Measurements from ENCODE around the gene POMC.
A peak's percentile ranks its signal among the peaks of the same experiment; 100 is the strongest.

POMC gene

DNA sequence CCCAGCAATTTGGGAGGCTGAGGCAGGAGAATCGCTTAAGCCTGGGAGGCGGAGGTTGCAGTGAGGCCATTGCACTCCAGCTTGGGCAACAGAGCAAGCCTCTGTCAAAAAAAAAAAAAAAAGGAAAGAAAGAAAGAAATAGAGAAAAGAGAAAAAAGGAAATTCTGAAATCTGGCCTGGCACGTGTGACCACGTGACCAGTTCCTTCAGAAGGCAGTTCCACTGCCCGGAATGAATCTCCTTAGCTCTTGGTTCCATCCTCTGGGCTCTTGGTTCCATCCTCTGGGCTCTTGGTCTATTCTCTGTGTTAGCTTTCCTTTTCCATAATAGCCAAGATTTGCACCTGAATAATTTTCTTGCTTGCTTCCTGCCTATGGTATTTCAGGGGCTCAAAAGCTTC, 5.3 kb upstream of the POMC start:
- no peaks in the 10 kb centered on the region for H3K9me3 ChIP-seq (ENCODE audit: insufficient read depth, low read length)
- no peak overlapping the region for H2AFZ ChIP-seq (ENCODE audit: low read depth, low read length)
- H3K27ac ChIP-seq (ENCODE audit: low read length) = no peak overlapping the region
- H3K9ac ChIP-seq (ENCODE audit: low read length) = no peak overlapping the region
- H3K4me2 ChIP-seq (ENCODE audit: low read length) = no peak overlapping the region
- no peaks in the 10 kb centered on the region for H3K36me3 ChIP-seq (replicated peaks; ENCODE audit: low read depth, low read length)
- H3K79me2 ChIP-seq (ENCODE audit: low read length) = no peaks in the 10 kb centered on the region
- H3K4me1 ChIP-seq (ENCODE audit: low read length) = no peaks in the 10 kb centered on the region
- H3K4me3 ChIP-seq (ENCODE audit: low read length) = no peak overlapping the region
- peaks cover 55% of the 10 kb centered on the region for H3K27me3 ChIP-seq (ENCODE audit: low read depth, low read length)
- TF ChIP-seq EZH2phosphoT487 (IDR thresholded peaks at IDR 0.05; ENCODE audit: low read depth) = no peak
- no peak for TF ChIP-seq CTCF (IDR thresholded peaks at IDR 0.05; ENCODE audit: low read depth, low read length)
- H4K20me1 ChIP-seq (ENCODE audit: insufficient read depth, low read length) = no peaks in the 10 kb centered on the region

DNA sequence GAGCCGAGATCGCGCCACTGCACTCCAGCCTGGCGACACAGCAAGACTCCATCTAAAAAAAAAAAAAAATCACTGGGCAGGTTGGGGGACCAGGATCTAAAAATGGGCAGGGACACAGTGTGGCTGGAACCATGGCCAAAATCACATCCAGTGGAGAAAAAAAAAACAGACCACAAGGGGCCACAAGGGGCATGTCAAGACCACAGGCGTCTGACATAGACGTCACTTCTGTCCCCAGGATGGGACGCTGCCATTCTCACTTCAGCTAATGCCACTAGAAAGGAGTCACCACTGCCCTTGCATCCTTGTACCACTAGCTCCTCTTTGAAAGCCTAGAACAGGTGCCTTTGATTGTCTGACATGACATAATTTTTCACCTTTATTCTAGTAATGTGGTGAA, 2.5 kb upstream of the POMC start:
- no peak overlapping the region for H2AFZ ChIP-seq (ENCODE audit: low read depth, low read length)
- no peak overlapping the region for H3K4me3 ChIP-seq (ENCODE audit: low read length)
- no peak overlapping the region for H3K9ac ChIP-seq (ENCODE audit: low read length)
- peaks cover 9% of the 10 kb centered on the region for H3K4me1 ChIP-seq (ENCODE audit: low read length)
- H3K9me3 ChIP-seq (ENCODE audit: insufficient read depth, low read length) = no peaks in the 10 kb centered on the region
- H3K79me2 ChIP-seq (ENCODE audit: low read length) = no peaks in the 10 kb centered on the region
- no peaks in the 10 kb centered on the region for H4K20me1 ChIP-seq (ENCODE audit: insufficient read depth, low read length)
- H3K27ac ChIP-seq (ENCODE audit: low read length) = no peak overlapping the region
- H3K4me2 ChIP-seq (ENCODE audit: low read length) = no peak overlapping the region
- peaks cover 41% of the 10 kb centered on the region for H3K27me3 ChIP-seq (ENCODE audit: low read depth, low read length)
- H3K36me3 ChIP-seq (replicated peaks; ENCODE audit: low read depth, low read length) = no peaks in the 10 kb centered on the region
- TF ChIP-seq EZH2phosphoT487 (IDR thresholded peaks at IDR 0.05; ENCODE audit: low read depth) = no peak
- TF ChIP-seq CTCF (IDR thresholded peaks at IDR 0.05; ENCODE audit: low read depth, low read length) = no peak

GRCh38 chr2:25169073-25169470, 692 bp upstream of the POMC start:
- Histone ChIP-seq H3K4me1 (ENCODE audit: low read length) (peaks cover 17% of the 10 kb centered on the region), H3K79me2 (ENCODE audit: low read length) (no peaks in the 10 kb centered on the region), H3K9me3 (ENCODE audit: insufficient read depth, low read length) (no peaks in the 10 kb centered on the region), H3K27ac (ENCODE audit: low read length) (no peak overlapping the region), H2AFZ (ENCODE audit: low read depth, low read length) (no peak overlapping the region), H3K36me3 (replicated peaks; ENCODE audit: low read depth, low read length) (no peaks in the 10 kb centered on the region), H3K9ac (ENCODE audit: low read length) (no peak overlapping the region), H3K4me2 (ENCODE audit: low read length) (no peak overlapping the region), H3K4me3 (ENCODE audit: low read length) (no peak overlapping the region), H3K27me3 (ENCODE audit: low read depth, low read length) (peaks cover 46% of the 10 kb centered on the region), H4K20me1 (ENCODE audit: insufficient read depth, low read length) (no peaks in the 10 kb centered on the region)
- TF ChIP-seq CTCF (IDR thresholded peaks at IDR 0.05; ENCODE audit: low read depth, low read length) (no peak), EZH2phosphoT487 (IDR thresholded peaks at IDR 0.05; ENCODE audit: low read depth) (no peak)

DNA sequence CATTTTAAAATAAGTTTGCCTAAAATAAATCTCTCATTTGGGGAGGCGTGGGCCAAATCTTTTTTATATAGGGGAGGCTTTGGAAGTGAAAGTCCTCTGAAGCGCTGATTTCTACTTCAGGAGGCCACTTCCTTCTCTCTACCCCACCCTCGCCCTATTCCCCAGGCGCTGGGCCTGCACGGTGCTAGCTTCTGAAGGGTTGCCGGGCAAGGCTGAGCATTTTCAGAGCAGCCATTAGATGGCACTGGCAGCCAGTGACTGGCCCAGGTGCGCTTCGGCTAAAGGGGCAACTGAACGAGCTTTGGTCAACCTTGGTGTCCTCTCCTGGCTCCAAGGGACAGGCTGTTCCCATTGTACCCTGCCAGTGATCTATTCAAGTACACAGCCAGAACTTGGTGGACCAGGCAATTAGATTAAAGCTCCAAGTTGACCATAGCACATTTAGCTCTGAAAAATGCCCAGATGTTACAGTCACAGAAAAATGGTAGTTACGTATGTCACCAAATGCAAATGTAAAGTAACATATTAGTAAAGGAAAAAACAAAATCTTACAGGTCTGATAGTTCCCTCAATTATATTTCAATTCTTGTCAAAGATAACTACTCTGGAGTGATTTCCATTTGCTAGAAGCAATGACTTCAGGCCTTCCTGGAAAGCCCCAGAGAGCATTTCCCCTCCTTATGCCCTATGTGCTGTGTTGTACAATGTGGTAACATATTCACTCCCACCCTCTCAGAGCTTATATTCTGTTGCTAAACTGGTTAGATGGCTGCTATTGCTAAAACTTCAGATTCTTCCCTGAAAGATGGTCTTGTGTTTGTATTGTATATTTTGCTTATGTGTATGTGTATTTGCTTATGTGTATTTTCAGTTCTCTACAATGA, 2.1 kb downstream of the POMC start:
- Histone ChIP-seq H3K4me1 (ENCODE audit: low read length) (peaks cover 17% of the 10 kb centered on the region), H2AFZ (ENCODE audit: low read depth, low read length) (peak overlapping the region; percentile 33), H3K27ac (ENCODE audit: low read length) (no peak overlapping the region), H3K36me3 (replicated peaks; ENCODE audit: low read depth, low read length) (no peaks in the 10 kb centered on the region), H3K27me3 (ENCODE audit: low read depth, low read length) (peaks cover 45% of the 10 kb centered on the region), H3K9me3 (ENCODE audit: insufficient read depth, low read length) (no peaks in the 10 kb centered on the region), H3K79me2 (ENCODE audit: low read length) (no peaks in the 10 kb centered on the region), H3K4me3 (ENCODE audit: low read length) (peak overlapping the region; percentile 44), H3K9ac (ENCODE audit: low read length) (no peak overlapping the region), H3K4me2 (ENCODE audit: low read length) (peak overlapping the region; percentile 66), H4K20me1 (ENCODE audit: insufficient read depth, low read length) (no peaks in the 10 kb centered on the region)
- no peak for TF ChIP-seq EZH2phosphoT487 (IDR thresholded peaks at IDR 0.05; ENCODE audit: low read depth)
- peak; percentile 93 for TF ChIP-seq CTCF (IDR thresholded peaks at IDR 0.05; ENCODE audit: low read depth, low read length)
